AG04450 (cell line): ENCODE data around the gene SPTBN4. TPM values are rescaled to one million over a fixed set of nuclear protein-coding genes. Genes with fewer than 3 reads are reported as not detected.
"Not testable (repeated sequence)": the region's sequence is repeated elsewhere in the genome, so short reads cannot be mapped to it uniquely, and the experiment has no call there.

ENCODE experiments used
- CTCF ChIA-PET: fragments of 300-600, 350-600 bp; formaldehyde crosslinking; extraction: SDS; loops from one replicate; lab custom pipeline; 2022; ENCODE audit warnings: antibody characterized with exemption, inconsistent platforms; lab: Charles Lee
- POLR2A ChIA-PET: fragments of 350-600 bp; formaldehyde crosslinking; extraction: SDS; loops from one replicate; lab custom pipeline; 2021; ENCODE audit warnings: antibody characterized with exemption, inconsistent platforms; lab: Yijun Ruan, JAX
- DNase-seq: peaks from one replicate; pipeline ENCODE4 v3.0.0-alpha.2; 2011; ENCODE audit warnings: low read depth, low spot score
- H3K27ac ChIP-seq: one replicate; pipeline ENCODE4 v1.5.1; 2012; ENCODE audit warnings: low read depth, low read length, control low read depth
- H3K27me3 ChIP-seq: one replicate; pipeline ENCODE4 v1.6.0; 2012; ENCODE audit warnings: low read length; ENCODE audit not compliant: control insufficient read depth, insufficient read depth
- H3K4me3 ChIP-seq: 2 replicates; pipeline ENCODE4 v1.5.1; 2011; ENCODE audit warnings: mild to moderate bottlenecking, low read depth, low read length, control low read depth
- H3K9me3 ChIP-seq: 2 replicates; pipeline ENCODE4 v1.5.1; 2012; ENCODE audit warnings: low read length; ENCODE audit not compliant: control insufficient read depth, insufficient read depth
- polyA plus RNA-seq: library from polyadenylated mRNA; depleted of rRNA; stranded (reverse); fragments of >200 nt; gene quantifications from 2 replicates; pipeline ENCODE4 v1.2.3, GENCODE V29; 2011
- TF ChIP-seq, protein P1 (sequence below): IDR thresholded peaks from 2 replicates; pipeline ENCODE4 v1.5.1; 2011; ENCODE audit warnings: low read depth, low read length, control low read depth, inconsistent platforms

Gene SPTBN4
- polyA plus RNA-seq, 1 experiment, result 1.3 TPM

DNA sequence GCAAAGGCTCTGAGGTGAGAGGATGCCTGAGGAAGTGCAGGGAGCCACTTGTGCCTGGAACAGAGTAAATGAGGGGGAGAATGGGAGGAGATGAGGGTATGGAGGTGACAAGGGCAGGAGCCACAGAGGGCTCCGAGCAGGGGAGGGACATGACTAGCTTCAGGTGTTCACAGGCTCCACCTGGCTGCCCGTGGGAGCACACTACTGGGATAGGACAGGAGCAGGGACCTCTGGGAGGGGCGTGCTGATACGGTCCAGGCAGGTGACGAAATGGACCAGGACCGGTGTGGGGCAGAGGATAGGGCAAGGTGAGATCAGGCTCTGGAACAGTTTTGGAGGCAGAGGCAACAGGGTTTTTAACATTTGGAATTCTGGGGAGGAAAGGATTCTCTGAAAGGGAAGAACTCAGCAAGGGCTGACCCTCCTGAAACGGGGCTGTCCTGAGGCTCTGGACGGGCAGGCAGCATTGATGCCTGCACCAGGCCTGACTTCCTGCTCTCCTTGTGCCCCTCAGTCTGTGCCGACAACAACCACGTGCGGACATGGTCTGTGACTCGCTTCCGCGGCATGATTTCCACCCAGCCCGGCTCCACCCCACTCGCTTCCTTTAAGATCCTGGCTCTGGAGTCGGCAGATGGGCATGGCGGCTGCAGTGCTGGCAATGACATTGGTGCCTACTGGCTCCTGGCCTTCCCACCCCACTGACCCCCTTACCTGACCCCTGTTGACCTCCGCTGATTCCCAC lies 121.5 kb downstream of the SPTBN4 start:
- H3K9me3 ChIP-seq, result no peaks in the 10 kb centered on the region; the same call in none of the 2 replicates
- H3K4me3 ChIP-seq, result no peak overlapping the region
- ChIA-PET POLR2A (no interaction called here), CTCF (no interaction called here)
- H3K27me3 ChIP-seq, result no peaks in the 10 kb centered on the region
- no peak overlapping the region for H3K27ac ChIP-seq
- TF ChIP-seq, protein P1, sequence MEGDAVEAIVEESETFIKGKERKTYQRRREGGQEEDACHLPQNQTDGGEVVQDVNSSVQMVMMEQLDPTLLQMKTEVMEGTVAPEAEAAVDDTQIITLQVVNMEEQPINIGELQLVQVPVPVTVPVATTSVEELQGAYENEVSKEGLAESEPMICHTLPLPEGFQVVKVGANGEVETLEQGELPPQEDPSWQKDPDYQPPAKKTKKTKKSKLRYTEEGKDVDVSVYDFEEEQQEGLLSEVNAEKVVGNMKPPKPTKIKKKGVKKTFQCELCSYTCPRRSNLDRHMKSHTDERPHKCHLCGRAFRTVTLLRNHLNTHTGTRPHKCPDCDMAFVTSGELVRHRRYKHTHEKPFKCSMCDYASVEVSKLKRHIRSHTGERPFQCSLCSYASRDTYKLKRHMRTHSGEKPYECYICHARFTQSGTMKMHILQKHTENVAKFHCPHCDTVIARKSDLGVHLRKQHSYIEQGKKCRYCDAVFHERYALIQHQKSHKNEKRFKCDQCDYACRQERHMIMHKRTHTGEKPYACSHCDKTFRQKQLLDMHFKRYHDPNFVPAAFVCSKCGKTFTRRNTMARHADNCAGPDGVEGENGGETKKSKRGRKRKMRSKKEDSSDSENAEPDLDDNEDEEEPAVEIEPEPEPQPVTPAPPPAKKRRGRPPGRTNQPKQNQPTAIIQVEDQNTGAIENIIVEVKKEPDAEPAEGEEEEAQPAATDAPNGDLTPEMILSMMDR, result no peak
- no peak for DNase-seq

DNA sequence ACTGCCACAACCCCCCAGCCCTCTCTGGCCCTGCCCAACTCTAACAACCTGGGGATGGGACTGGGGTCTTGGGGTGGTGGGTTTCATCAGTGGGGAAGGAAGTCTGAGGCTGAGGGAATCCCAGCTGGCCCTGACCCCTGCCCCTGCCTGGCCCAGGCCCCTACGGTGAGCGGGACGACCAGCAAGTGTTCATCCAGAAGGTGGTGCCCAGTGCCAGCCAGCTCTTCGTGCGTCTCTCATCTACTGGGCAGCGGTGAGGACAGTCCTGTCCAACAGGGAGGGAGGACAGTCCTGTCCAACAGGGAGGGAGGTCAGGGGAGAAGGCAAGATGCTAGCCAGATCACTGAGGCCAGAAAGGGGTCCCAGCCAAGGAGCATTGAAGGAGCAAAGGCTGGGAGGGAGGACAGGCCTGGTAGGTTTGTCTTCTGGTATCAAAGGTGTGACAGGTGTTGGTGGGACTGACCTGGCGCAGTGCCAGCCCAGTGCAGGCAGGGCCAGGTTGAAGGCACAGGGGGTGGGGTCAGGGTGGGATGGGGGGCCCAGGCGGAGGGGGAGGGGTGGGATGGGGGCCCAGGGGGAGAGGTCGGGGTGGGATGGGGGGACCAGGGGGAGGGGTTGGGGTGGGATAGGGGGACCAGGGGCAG lies 122.2 kb downstream of the SPTBN4 start:
- no peak for DNase-seq
- no peak overlapping the region for H3K27ac ChIP-seq
- H3K4me3 ChIP-seq, result no peak overlapping the region
- ChIA-PET POLR2A (interaction anchor here (1.1 kb wide), 1 partner anchor 18 kb away, joined by 3 read pairs; no protein-coding TSS in a partner anchor), CTCF (no interaction called here)
- no peaks in the 10 kb centered on the region; the same call in none of the 2 replicates for H3K9me3 ChIP-seq
- no peaks in the 10 kb centered on the region for H3K27me3 ChIP-seq
- TF ChIP-seq, protein P1, result no peak

DNA sequence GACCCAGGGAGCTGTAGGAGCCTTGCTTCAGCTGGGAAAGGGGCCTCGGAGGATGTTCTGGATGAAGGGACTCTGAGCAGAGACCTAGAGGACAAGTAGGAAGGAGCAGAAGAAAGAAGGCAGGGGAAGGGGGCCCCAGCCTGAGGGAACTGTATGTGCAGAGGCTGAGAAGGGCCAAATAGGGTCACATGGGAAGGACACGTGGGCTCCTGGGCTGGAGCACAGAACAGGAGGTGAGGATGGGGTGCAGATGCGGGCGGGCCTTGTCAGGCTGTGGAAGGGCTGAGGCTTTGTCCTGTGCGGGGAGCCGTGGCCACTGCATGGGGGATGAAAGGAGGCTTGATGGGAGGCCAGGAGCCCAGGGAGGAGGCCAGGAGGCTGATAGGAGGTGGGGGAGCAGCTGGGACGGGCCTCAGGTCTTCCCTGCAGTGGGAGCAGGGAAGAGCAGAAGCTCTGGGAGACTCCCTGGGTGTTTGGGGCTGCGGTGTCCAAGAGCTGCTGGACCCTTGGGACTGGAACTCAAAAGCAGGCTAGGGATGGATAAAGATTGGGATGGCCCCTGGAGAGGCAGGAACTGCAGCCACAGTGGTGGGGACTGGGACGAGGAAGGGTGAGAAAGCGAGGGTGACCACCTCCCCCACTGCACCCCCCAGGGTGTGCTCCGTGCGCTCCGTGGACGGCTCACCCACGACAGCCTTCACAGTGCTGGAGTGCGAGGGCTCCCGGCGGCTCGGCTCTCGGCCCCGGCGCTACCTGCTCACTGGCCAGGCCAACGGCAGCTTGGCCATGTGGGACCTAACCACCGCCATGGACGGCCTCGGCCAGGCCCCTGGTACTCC lies 123.0 kb downstream of the SPTBN4 start:
- CTCF ChIA-PET, result no interaction called here
- POLR2A ChIA-PET, result interaction anchor here (1.1 kb wide), 1 partner anchor 19 kb away, joined by 3 read pairs; no protein-coding TSS in a partner anchor

DNA sequence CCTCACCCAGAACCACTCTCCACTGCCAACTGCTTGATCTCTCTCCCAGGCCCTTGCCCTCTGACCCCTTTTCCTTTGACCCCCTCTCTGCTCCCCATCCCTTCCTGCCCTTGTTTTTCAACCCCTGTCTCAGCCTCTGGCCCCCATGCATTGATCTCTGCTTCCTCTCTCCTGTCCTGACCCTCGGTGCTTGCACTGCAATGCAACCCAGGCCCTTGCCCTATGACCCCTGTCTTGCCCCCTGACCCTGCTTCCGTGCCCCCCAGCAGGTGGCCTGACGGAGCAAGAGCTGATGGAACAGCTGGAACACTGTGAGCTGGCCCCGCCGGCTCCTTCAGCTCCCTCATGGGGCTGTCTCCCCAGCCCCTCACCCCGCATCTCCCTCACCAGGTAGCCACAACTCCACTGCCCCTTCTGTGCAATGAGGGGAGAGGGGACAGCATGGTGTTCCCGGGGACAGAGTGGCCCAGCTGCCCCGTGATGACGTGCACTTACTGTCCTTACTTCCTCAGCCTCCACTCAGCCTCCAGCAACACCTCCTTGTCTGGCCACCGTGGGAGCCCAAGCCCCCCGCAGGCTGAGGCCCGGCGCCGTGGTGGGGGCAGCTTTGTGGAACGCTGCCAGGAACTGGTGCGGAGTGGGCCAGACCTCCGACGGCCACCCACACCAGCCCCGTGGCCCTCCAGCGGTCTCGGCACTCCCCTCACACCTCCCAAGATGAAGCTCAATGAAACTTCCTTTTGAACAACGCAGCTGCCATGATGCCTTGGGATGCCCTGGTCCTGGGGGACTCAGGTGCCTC lies 123.9 kb downstream of the SPTBN4 start:
- no peaks in the 10 kb centered on the region for H3K27me3 ChIP-seq
- ChIA-PET POLR2A (no interaction called here), CTCF (no interaction called here)
- no peak for DNase-seq
- no peaks in the 10 kb centered on the region; the same call in none of the 2 replicates for H3K9me3 ChIP-seq
- no peak overlapping the region for H3K27ac ChIP-seq
- no peak overlapping the region for H3K4me3 ChIP-seq
- TF ChIP-seq, protein P1, result no peak

More for the DNA sequence above, 123.0 kb downstream of the SPTBN4 start:
- Histone ChIP-seq H3K9me3 (no peaks in the 10 kb centered on the region; the same call in none of the 2 replicates), H3K27ac (no peak overlapping the region), H3K4me3 (no peak overlapping the region), H3K27me3 (no peaks in the 10 kb centered on the region)
- DNase-seq, result no peak
- TF ChIP-seq, protein P1, result no peak

DNA sequence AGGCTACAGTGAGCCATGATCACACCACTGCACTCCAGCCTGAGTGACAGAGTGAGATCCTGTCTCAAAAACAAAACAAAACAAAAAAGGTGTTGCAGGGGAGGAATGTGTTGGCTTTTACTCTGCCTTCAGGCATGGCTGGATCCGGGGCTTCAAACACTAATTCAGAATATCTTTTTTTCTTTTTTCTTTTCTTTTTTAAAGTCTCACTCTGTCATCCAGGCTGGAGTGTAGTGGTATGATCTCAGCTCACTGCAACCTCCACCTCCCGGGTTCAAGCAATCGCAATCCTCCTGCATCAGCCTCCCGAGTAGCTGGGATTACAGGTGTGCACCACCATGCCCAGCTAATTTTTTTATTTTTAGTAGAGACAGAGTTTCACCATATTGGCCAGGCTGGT lies 124.9 kb downstream of the SPTBN4 start:
- H3K27me3 ChIP-seq, H3K4me3 ChIP-seq, POLR2A ChIA-PET, H3K9me3 ChIP-seq, H3K27ac ChIP-seq, DNase-seq, CTCF ChIA-PET: not testable (repeated sequence)
